Thoracic aorta (tissue), 2 donors: ENCODE measurements around the gene PHACTR1. TPM values are rescaled to one million over a fixed set of nuclear protein-coding genes. Genes with fewer than 3 reads are reported as not detected.

ENCODE experiments used
- ATAC-seq: fragments of 150-250 bp; one replicate; pipeline ENCODE4 v1.8.0; 2017; ENCODE audit warnings: low read depth; ENCODE audit not compliant: insufficient number of reproducible peaks, low FRiP score
- DNase-seq: peaks from one replicate; pipeline ENCODE4 v3.0.0-alpha.2; 2020; ENCODE audit warnings: low spot score
- H3K27ac ChIP-seq, 2 donors: fragments of 200-600 bp; sonication (generic); 1 replicate in 1 of 2; 2 replicates in 1 of 2; pipeline ENCODE4 v1.5.1; 2016; ENCODE audit warnings: mild to moderate bottlenecking in 2 of 2, moderate library complexity in 2 of 2
- H3K27me3 ChIP-seq: fragments of 200-600 bp; sonication (generic); replicated peaks from 2 replicates; pipeline ENCODE4 v1.6.0; 2016; ENCODE audit warnings: mild to moderate bottlenecking; ENCODE audit not compliant: insufficient read depth
- H3K36me3 ChIP-seq: fragments of 200-600 bp; sonication (generic); one replicate; pipeline ENCODE4 v1.5.1; 2016
- H3K4me1 ChIP-seq, 2 donors: fragments of 200-600 bp; sonication (generic); 1 replicate in 1 of 2; 2 replicates in 1 of 2; pipeline versions ENCODE4 v1.5.1 to v1.6.0; 2016; ENCODE audit warnings: low read depth in 2 of 2, mild to moderate bottlenecking in 1 of 2; ENCODE audit not compliant: control insufficient read depth in 1 of 2
- H3K4me3 ChIP-seq: fragments of 200-600 bp; sonication (generic); 2 replicates; pipeline ENCODE4 v1.5.1; 2016; ENCODE audit warnings: mild to moderate bottlenecking
- H3K9me3 ChIP-seq: fragments of 200-600 bp; sonication (generic); 2 replicates; pipeline ENCODE4 v1.5.1; 2016
- CTCF ChIP-seq: fragments of 200-600 bp; sonication (generic); IDR thresholded peaks from one replicate; pipeline ENCODE4 v1.5.1; 2019; ENCODE audit warnings: antibody characterized with exemption
- total RNA-seq, 2 donors: library from RNA; depleted of rRNA; stranded (reverse); fragments of >200 nt; gene quantifications; one replicate each; pipeline versions ENCODE4 v1.1.0 to v1.2.3, GENCODE V29; 2016

PHACTR1 gene
- total RNA-seq, 2 donors from 2014 or later: 42.9 to 69.1 TPM

GRCh38 chr6:13000537-13000936, 284.0 kb downstream of the PHACTR1 start:
- no peak for ATAC-seq
- Histone ChIP-seq H3K4me3 (no peak overlapping the region), H3K4me1 (peaks cover 3 to 21% of the 10 kb centered on the region in 2 donors), H3K27me3 (no peaks in the 10 kb centered on the region), H3K9me3 (no peaks in the 10 kb centered on the region), H3K27ac (no peak overlapping the region), H3K36me3 (no peaks in the 10 kb centered on the region)
- TF ChIP-seq CTCF: no peak
- no peak for DNase-seq

- TF ChIP-seq CTCF: no peak
- no peak overlapping the region for H3K27ac ChIP-seq
- peaks cover 8 to 34% of the 10 kb centered on the region in 2 donors for H3K4me1 ChIP-seq
- H3K4me3 ChIP-seq: no peak overlapping the region
- no peaks in the 10 kb centered on the region for H3K27me3 ChIP-seq
- H3K9me3 ChIP-seq: no peaks in the 10 kb centered on the region
- ATAC-seq (no peak), DNase-seq (no peak)
- H3K36me3 ChIP-seq: no peaks in the 10 kb centered on the region
Measured at GRCh38 chr6:13001927-13002326, 285.4 kb downstream of the PHACTR1 start.

- ATAC-seq: no peak
Measured at GRCh38 chr6:13004601-13005000, 288.0 kb downstream of the PHACTR1 start.

GRCh38 chr6:13005994-13006393, 289.4 kb downstream of the PHACTR1 start:
- no peak overlapping the region for H3K4me3 ChIP-seq
- H3K9me3 ChIP-seq: no peaks in the 10 kb centered on the region
- no peaks in the 10 kb centered on the region for H3K36me3 ChIP-seq
- ATAC-seq: no peak
- DNase-seq: no peak
- no peak overlapping the region for H3K27ac ChIP-seq
- H3K27me3 ChIP-seq: no peaks in the 10 kb centered on the region
- no peak for TF ChIP-seq CTCF
- peaks cover 12 to 50% of the 10 kb centered on the region in 2 donors for H3K4me1 ChIP-seq

More at GRCh38 chr6:13004601-13005000, 288.0 kb downstream of the PHACTR1 start:
- Histone ChIP-seq H3K4me3 (no peak overlapping the region), H3K4me1 (peaks cover 12 to 53% of the 10 kb centered on the region in 2 donors), H3K27me3 (no peaks in the 10 kb centered on the region), H3K27ac (no peak overlapping the region), H3K9me3 (no peaks in the 10 kb centered on the region), H3K36me3 (no peaks in the 10 kb centered on the region)
- no peak for TF ChIP-seq CTCF
- no peak for DNase-seq

GRCh38 chr6:13006578-13007300, 290.2 kb downstream of the PHACTR1 start:
- H3K4me3 ChIP-seq: no peak overlapping the region
- H3K27ac ChIP-seq: no peak overlapping the region
- no peak for DNase-seq
- H3K27me3 ChIP-seq: no peaks in the 10 kb centered on the region
- no peak for ATAC-seq
- H3K4me1 ChIP-seq: peaks cover 12 to 49% of the 10 kb centered on the region in 2 donors
- no peaks in the 10 kb centered on the region for H3K9me3 ChIP-seq
- H3K36me3 ChIP-seq: no peaks in the 10 kb centered on the region
- TF ChIP-seq CTCF: no peak
